ENCODE data around the gene SLC43A1. TPM values are rescaled to one million over a fixed set of nuclear protein-coding genes. Genes with fewer than 3 reads are reported as not detected.

SLC43A1 gene
- total RNA-seq, 1 donor from 2014 or later = 4.3 TPM

- Histone ChIP-seq H3K4me3 (peak overlapping the region; percentile 80), H3K9me3 (replicated peaks) (no peaks in the 10 kb centered on the region), H3K27ac (replicated peaks) (peak overlapping the region; percentile 79), H3K36me3 (no peaks in the 10 kb centered on the region), H3K4me1 (peaks cover 31% of the 10 kb centered on the region), H3K27me3 (ENCODE audit: low read depth) (no peaks in the 10 kb centered on the region)
- no peak for TF ChIP-seq CTCF (IDR thresholded peaks at IDR 0.05; ENCODE audit: borderline replicate concordance)
- DNase-seq = peak; percentile 69
- intact Hi-C loops (cut with micrococcal nuclease) = no loop called here
These were observed 767 bp downstream of the SLC43A1 start for GRCh38 chr11:57514538-57515331.

DNA sequence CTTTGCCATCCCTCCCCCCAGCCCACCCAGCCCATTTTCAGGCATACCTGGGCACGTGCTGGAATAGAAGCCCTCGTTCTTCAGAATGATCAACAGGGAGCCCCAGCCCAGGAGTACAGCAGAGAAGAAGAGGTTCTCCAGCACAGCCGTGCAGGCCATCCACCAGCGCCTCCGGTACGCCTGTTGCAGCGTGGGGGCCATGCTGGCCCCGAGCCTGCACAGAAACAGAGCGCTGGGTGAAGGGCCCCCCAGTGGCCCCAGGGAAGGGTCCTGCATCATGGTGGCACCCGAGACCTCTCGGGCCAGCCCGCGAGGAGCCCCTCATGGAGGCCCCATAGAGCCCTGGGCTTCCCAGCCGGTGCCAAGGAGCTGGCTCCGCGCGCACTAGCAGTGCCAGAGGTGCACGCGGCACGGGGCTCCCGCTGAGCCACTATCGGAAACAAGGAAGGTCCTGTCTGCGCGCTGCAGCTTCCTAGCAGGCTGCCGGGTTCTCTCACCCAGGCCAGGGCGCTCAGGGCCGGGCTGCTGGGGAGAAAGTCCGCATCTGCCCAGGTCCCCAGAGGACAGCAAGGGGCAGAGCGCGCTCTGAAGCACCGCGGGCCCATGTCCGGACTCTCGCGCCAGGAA, 1.5 kb downstream of the SLC43A1 start:
- H3K36me3 ChIP-seq = no peaks in the 10 kb centered on the region
- H3K4me1 ChIP-seq = peaks cover 31% of the 10 kb centered on the region
- no peaks in the 10 kb centered on the region for H3K27me3 ChIP-seq (ENCODE audit: low read depth)
- intact Hi-C loops (cut with micrococcal nuclease) = no loop called here
- peak overlapping the region; percentile 79 for H3K27ac ChIP-seq (replicated peaks)
- TF ChIP-seq CTCF (IDR thresholded peaks at IDR 0.05; ENCODE audit: borderline replicate concordance) = no peak
- H3K9me3 ChIP-seq (replicated peaks) = no peaks in the 10 kb centered on the region
- peak overlapping the region; percentile 80 for H3K4me3 ChIP-seq
- DNase-seq = peak; percentile 42

DNA sequence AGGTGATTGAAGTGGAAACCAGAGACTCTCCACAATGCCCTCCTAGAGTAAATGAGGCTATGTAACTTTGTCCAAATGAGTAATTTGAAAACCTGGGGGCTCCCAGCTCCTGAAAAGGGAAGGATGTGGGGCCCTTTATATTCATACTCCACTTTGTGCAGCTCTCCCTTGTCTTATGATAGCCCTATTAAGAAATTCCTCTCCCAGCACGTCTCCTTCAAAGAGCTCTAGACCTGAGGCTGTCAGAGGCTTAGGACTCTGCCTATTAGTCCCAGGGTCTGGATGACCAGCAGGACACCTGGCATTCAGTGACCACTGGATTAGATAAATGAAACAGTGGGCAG, 2.1 kb downstream of the SLC43A1 start:
- no peaks in the 10 kb centered on the region for H3K36me3 ChIP-seq
- no peaks in the 10 kb centered on the region for H3K9me3 ChIP-seq (replicated peaks)
- H3K4me3 ChIP-seq = peak overlapping the region; percentile 80
- TF ChIP-seq CTCF (IDR thresholded peaks at IDR 0.05; ENCODE audit: borderline replicate concordance) = no peak
- H3K27me3 ChIP-seq (ENCODE audit: low read depth) = no peaks in the 10 kb centered on the region
- H3K4me1 ChIP-seq = peaks cover 31% of the 10 kb centered on the region
- intact Hi-C loops (cut with micrococcal nuclease) = no loop called here
- DNase-seq = no peak
- H3K27ac ChIP-seq (replicated peaks) = no peak overlapping the region

- intact Hi-C loops (cut with micrococcal nuclease) = no loop called here
- no peaks in the 10 kb centered on the region for H3K9me3 ChIP-seq (replicated peaks)
- no peak for TF ChIP-seq CTCF (IDR thresholded peaks at IDR 0.05; ENCODE audit: borderline replicate concordance)
- H3K27ac ChIP-seq (replicated peaks) = no peak overlapping the region
- no peak for DNase-seq
- peaks cover 31% of the 10 kb centered on the region for H3K4me1 ChIP-seq
- no peaks in the 10 kb centered on the region for H3K36me3 ChIP-seq
- no peak overlapping the region for H3K4me3 ChIP-seq
- H3K27me3 ChIP-seq (ENCODE audit: low read depth) = no peaks in the 10 kb centered on the region
These were observed 2.7 kb downstream of the SLC43A1 start for GRCh38 chr11:57512646-57513451.

GRCh38 chr11:57511741-57512430, 3.6 kb downstream of the SLC43A1 start:
- H3K4me1 ChIP-seq = peaks cover 31% of the 10 kb centered on the region
- H3K27ac ChIP-seq (replicated peaks) = no peak overlapping the region
- no peaks in the 10 kb centered on the region for H3K27me3 ChIP-seq (ENCODE audit: low read depth)
- peaks cover 6% of the 10 kb centered on the region for H3K36me3 ChIP-seq
- no peak for DNase-seq
- intact Hi-C loops (cut with micrococcal nuclease) = no loop called here
- no peak overlapping the region for H3K4me3 ChIP-seq
- no peaks in the 10 kb centered on the region for H3K9me3 ChIP-seq (replicated peaks)
- no peak for TF ChIP-seq CTCF (IDR thresholded peaks at IDR 0.05; ENCODE audit: borderline replicate concordance)
